Measurements from ENCODE around the gene RNF225. TPM values are rescaled to one million over a fixed set of nuclear protein-coding genes. Genes with fewer than 3 reads are reported as not detected.

The RNF225 gene
- total and polyA plus RNA-seq, 9 of the 15 experiments (the other 6 are each of a cell fraction or from before 2014, with no cell fraction given): 0.33 TPM; not detected in 8

DNA sequence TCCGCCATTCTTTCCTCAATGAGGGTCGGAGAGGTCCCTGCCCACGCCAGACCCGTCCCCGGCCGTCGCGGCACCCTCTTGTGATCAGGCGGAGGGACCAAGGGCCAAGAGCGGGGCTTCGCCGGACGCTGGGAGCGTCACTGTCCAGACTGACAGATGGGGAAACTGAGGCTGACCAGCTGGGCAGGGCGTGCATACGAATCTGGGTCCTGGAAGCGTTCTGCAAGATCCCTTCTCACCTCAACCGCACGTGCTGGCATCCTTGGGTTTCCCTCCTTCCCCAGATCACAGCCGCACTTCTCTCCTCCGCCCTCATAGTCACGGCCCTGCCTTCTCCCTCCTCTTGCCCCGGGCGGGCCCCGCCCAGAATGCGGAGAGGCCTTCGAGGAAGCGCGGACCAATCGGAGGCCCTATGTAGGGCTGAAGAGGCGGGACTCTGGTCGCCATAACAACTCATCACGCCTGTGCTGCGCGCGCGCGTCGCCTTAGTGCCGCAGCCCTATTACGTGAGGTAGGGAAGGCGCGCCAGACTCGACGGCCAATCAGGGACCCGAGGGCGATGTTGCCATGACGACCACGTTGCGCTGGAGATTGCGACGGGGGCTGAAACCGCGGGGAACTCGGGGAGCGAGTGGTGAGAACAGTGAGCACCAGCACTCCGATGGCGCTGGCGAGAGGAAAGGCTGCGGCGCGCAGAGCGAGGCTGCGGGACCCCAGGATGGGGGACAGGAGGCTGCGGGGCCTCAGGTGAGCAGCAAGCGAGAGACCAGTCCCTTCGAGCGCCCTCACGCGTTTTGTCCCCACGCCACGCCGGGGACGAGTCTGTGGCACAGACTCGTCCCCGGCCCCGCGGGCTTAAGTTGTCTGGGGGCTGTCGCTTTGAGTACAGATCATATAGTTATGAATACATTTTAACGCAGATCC lies 5.7 kb downstream of the RNF225 start (continued):
- TF ChIP-seq ZNF79 (CRISPR knock-in tag; IDR thresholded peaks at IDR 0.05; ENCODE audit: low read depth) (no peak), CBFA2T2 (conservative IDR thresholded peaks at IDR 0.05) (no peak), THRAP3 (IDR thresholded peaks at IDR 0.05; ENCODE audit: borderline replicate concordance) (no peak), BRD4 (IDR thresholded peaks at IDR 0.05) (no peak), CREBBP (IDR thresholded peaks at IDR 0.05; ENCODE audit: low read depth, low read length) (no peak), ZNF232 (CRISPR knock-in tag; IDR thresholded peaks at IDR 0.05) (no peak), SMAD2 (IDR thresholded peaks at IDR 0.05; ENCODE audit: low read depth, low read length) (no peak), SMARCA5 (IDR thresholded peaks at IDR 0.05) (no peak), STAT5B (CRISPR knock-in tag; IDR thresholded peaks at IDR 0.05) (no peak), NR2C2 (CRISPR knock-in tag; IDR thresholded peaks at IDR 0.05) (0 out of 2 replicates have a peak, but pooled peaks have one; percentile 18), NR2C2 (tag; IDR thresholded peaks at IDR 0.05) (peak; percentile 23; the same call in 1 of the 2 replicates), HDGF (IDR thresholded peaks at IDR 0.05) (peak; percentile 54; the same call in 1 of the 2 replicates), MCM5 (IDR thresholded peaks at IDR 0.05; ENCODE audit: low read depth) (no peak), U2AF1 (optimal IDR thresholded peaks at IDR 0.05; ENCODE audit: low read depth, low read length) (no peak), FOS (IDR thresholded peaks at IDR 0.05; ENCODE audit: extremely low read depth, insufficient read length) (peak; percentile 65), NCOA4 (IDR thresholded peaks at IDR 0.05; ENCODE audit: partially characterized antibody) (no peak), ZNF224 (CRISPR knock-in tag; IDR thresholded peaks at IDR 0.05) (no peak), TAF15 (IDR thresholded peaks at IDR 0.05; ENCODE audit: low read depth, low read length) (no peak), SRSF7 (optimal IDR thresholded peaks at IDR 0.05; ENCODE audit: low read depth, low read length) (no peak), CXXC5 (CRISPR knock-in tag; IDR thresholded peaks at IDR 0.05) (peak; percentile 97), HNRNPH1 (optimal IDR thresholded peaks at IDR 0.05; ENCODE audit: low read depth, low read length) (no peak), NFYB (IDR thresholded peaks at IDR 0.05; ENCODE audit: extremely low read depth, insufficient read length) (peak; percentile 83)
- TF ChIP-seq, protein P1, sequence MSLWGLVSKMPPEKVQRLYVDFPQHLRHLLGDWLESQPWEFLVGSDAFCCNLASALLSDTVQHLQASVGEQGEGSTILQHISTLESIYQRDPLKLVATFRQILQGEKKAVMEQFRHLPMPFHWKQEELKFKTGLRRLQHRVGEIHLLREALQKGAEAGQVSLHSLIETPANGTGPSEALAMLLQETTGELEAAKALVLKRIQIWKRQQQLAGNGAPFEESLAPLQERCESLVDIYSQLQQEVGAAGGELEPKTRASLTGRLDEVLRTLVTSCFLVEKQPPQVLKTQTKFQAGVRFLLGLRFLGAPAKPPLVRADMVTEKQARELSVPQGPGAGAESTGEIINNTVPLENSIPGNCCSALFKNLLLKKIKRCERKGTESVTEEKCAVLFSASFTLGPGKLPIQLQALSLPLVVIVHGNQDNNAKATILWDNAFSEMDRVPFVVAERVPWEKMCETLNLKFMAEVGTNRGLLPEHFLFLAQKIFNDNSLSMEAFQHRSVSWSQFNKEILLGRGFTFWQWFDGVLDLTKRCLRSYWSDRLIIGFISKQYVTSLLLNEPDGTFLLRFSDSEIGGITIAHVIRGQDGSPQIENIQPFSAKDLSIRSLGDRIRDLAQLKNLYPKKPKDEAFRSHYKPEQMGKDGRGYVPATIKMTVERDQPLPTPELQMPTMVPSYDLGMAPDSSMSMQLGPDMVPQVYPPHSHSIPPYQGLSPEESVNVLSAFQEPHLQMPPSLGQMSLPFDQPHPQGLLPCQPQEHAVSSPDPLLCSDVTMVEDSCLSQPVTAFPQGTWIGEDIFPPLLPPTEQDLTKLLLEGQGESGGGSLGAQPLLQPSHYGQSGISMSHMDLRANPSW (CRISPR knock-in tag; IDR thresholded peaks at IDR 0.05): no peak
- TF ChIP-seq, protein P2, sequence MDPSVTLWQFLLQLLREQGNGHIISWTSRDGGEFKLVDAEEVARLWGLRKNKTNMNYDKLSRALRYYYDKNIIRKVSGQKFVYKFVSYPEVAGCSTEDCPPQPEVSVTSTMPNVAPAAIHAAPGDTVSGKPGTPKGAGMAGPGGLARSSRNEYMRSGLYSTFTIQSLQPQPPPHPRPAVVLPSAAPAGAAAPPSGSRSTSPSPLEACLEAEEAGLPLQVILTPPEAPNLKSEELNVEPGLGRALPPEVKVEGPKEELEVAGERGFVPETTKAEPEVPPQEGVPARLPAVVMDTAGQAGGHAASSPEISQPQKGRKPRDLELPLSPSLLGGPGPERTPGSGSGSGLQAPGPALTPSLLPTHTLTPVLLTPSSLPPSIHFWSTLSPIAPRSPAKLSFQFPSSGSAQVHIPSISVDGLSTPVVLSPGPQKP (CRISPR knock-in tag; IDR thresholded peaks at IDR 0.05): no peak
- TF ChIP-seq, protein P3, sequence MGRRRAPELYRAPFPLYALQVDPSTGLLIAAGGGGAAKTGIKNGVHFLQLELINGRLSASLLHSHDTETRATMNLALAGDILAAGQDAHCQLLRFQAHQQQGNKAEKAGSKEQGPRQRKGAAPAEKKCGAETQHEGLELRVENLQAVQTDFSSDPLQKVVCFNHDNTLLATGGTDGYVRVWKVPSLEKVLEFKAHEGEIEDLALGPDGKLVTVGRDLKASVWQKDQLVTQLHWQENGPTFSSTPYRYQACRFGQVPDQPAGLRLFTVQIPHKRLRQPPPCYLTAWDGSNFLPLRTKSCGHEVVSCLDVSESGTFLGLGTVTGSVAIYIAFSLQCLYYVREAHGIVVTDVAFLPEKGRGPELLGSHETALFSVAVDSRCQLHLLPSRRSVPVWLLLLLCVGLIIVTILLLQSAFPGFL (CRISPR knock-in tag; IDR thresholded peaks at IDR 0.05): no peak
